Esophagus squamous epithelium (tissue), 5 donors: ENCODE data around the gene PLEKHG3. TPM values are rescaled to one million over a fixed set of nuclear protein-coding genes. Genes with fewer than 3 reads are reported as not detected.

Experiments
- DNase-seq: peaks from one replicate; lab custom pipeline; 2025; lab: John Stamatoyannopoulos, UW
- H3K27ac ChIP-seq, 4 donors: fragments of 200-600 bp; sonication (generic); one replicate each; pipeline ENCODE4 v1.5.1; 2016 to 2019; ENCODE audit warnings: mild to moderate bottlenecking in 1 of 4
- H3K27me3 ChIP-seq, 4 donors: fragments of 200-600 bp; sonication (generic); 1 replicate in 3 of 4; 2 replicates in 1 of 4; pipeline versions ENCODE4 v1.5.1 to v1.6.0; 2017 to 2021; ENCODE audit warnings: antibody characterized with exemption in 1 of 4
- H3K36me3 ChIP-seq, 3 donors: fragments of 200-600 bp; sonication (generic); one replicate each; pipeline ENCODE4 v1.5.1; 2016 to 2019
- H3K4me1 ChIP-seq, 3 donors: fragments of 200-600 bp; sonication (generic); one replicate each; pipeline ENCODE4 v1.5.1; 2017 to 2019
- H3K4me3 ChIP-seq, 4 donors: fragments of 200-600 bp; sonication (generic); 1 replicate in 3 of 4; 2 replicates in 1 of 4; pipeline ENCODE4 v1.5.1; 2016 to 2019; ENCODE audit warnings: mild to moderate bottlenecking in 2 of 4, moderate library complexity in 1 of 4
- H3K9me3 ChIP-seq, 3 donors: fragments of 200-600 bp; sonication (generic); one replicate each; pipeline ENCODE4 v1.5.1; 2016 to 2019
- CTCF ChIP-seq, 6 experiments: fragments of 450-650 bp in 4 of 6; fragments of 200-600 bp in 2 of 6; sonication (generic) in 2 of 6; IDR thresholded peaks; one replicate each; pipeline ENCODE4 v1.5.1; 2016 to 2019; ENCODE audit warnings: antibody characterized with exemption in 6 of 6, mild to moderate bottlenecking in 4 of 6, moderate library complexity in 4 of 6
- POLR2A ChIP-seq, 4 donors: fragments of 450-650 bp; IDR thresholded peaks; one replicate each; pipeline ENCODE4 v1.6.1; 2017; ENCODE audit warnings: antibody characterized with exemption in 4 of 4, mild to moderate bottlenecking in 4 of 4, moderate library complexity in 3 of 4
- WGBS, 2 donors: methylation state at CpG; one replicate each; pipeline ENCODE4 v1.1.5; 2018; 5-methylcytosine and 5-hydroxymethylcytosine counted together
- intact Hi-C: fragments of 100-400 bp; cut with DNase I; formaldehyde crosslinking; loops from one replicate; pipeline ENCODE4 v1.15.0; 2022
- total RNA-seq, 4 donors: library from RNA; depleted of rRNA; stranded (reverse); fragments of >200 nt; gene quantifications; one replicate each; pipeline ENCODE4 v1.1.0, GENCODE V29; 2016
- donor health status: DM: yes; HTN: yes; CAD: no.

The PLEKHG3 gene
- total RNA-seq, 4 donors from 2014 or later: 44.6 to 87.8 (median 60.8) TPM

GRCh38 chr14:64770751-64771150 lies 66.5 kb downstream of the PLEKHG3 start:
- WGBS, 2 donors: 92 to 93% methylated on average over 15 of the region's 18 CpGs
- DNase-seq: no peak
- H3K4me3 ChIP-seq: no peak overlapping the region
- TF ChIP-seq CTCF (IDR thresholded peaks at IDR 0.05) (no peak), POLR2A (IDR thresholded peaks at IDR 0.05) (no peak)
- H3K27me3 ChIP-seq: no peaks in the 10 kb centered on the region
- intact Hi-C loops: no loop called here
- no peaks in the 10 kb centered on the region for H3K9me3 ChIP-seq
- no peaks in the 10 kb centered on the region for H3K36me3 ChIP-seq
- peaks cover 0 to 8% (median 0%) of the 10 kb centered on the region in 3 donors for H3K4me1 ChIP-seq
- no peak overlapping the region for H3K27ac ChIP-seq

- no peak for DNase-seq
- intact Hi-C loops: no loop called here
- Histone ChIP-seq H3K9me3 (no peaks in the 10 kb centered on the region), H3K27me3 (no peaks in the 10 kb centered on the region), H3K4me3 (no peak overlapping the region), H3K36me3 (no peaks in the 10 kb centered on the region), H3K4me1 (peaks cover 0 to 7% (median 0%) of the 10 kb centered on the region in 3 donors), H3K27ac (no peak overlapping the region)
- TF ChIP-seq POLR2A (IDR thresholded peaks at IDR 0.05) (no peak), CTCF (IDR thresholded peaks at IDR 0.05) (no peak)
- 28 to 74% methylated on average over 2 of the region's 2 CpGs for WGBS, 2 donors
Observed at GRCh38 chr14:64771161-64771560, 66.9 kb downstream of the PLEKHG3 start.

- H3K27ac ChIP-seq: no peak overlapping the region
- no peaks in the 10 kb centered on the region for H3K27me3 ChIP-seq
- H3K4me1 ChIP-seq: no peaks in the 10 kb centered on the region
- DNase-seq: no peak
- no peak overlapping the region for H3K4me3 ChIP-seq
- WGBS, 2 donors: 89 to 98% methylated on average over 6 to 32 of the region's 36 CpGs
- no peak for TF ChIP-seq CTCF (IDR thresholded peaks at IDR 0.05)
- no peak for TF ChIP-seq POLR2A (IDR thresholded peaks at IDR 0.05)
- H3K9me3 ChIP-seq: no peaks in the 10 kb centered on the region
- H3K36me3 ChIP-seq: no peaks in the 10 kb centered on the region
- intact Hi-C loops: no loop called here
Observed at GRCh38 chr14:64772397-64772950, 68.2 kb downstream of the PLEKHG3 start.

- Histone ChIP-seq H3K27me3 (no peaks in the 10 kb centered on the region), H3K9me3 (no peaks in the 10 kb centered on the region), H3K4me3 (no peak overlapping the region), H3K4me1 (no peaks in the 10 kb centered on the region), H3K27ac (no peak overlapping the region), H3K36me3 (no peaks in the 10 kb centered on the region)
- no peak for DNase-seq
- WGBS, 2 donors: 87 to 94% methylated on average over 14 to 16 of the region's 18 CpGs
- intact Hi-C loops: no loop called here
- TF ChIP-seq CTCF (IDR thresholded peaks at IDR 0.05): no peak
- TF ChIP-seq POLR2A (IDR thresholded peaks at IDR 0.05): no peak
Observed at GRCh38 chr14:64773046-64773445, 68.8 kb downstream of the PLEKHG3 start.

GRCh38 chr14:64773577-64773976 lies 69.4 kb downstream of the PLEKHG3 start:
- 86 to 100% methylated on average over 1 of the region's 3 CpGs for WGBS, 2 donors
- DNase-seq: no peak

More at GRCh38 chr14:64773577-64773976, 69.4 kb downstream of the PLEKHG3 start:
- no peak overlapping the region for H3K27ac ChIP-seq
- H3K36me3 ChIP-seq: no peaks in the 10 kb centered on the region
- TF ChIP-seq POLR2A (IDR thresholded peaks at IDR 0.05) (no peak), CTCF (IDR thresholded peaks at IDR 0.05) (no peak)
- intact Hi-C loops: no loop called here
- no peaks in the 10 kb centered on the region for H3K27me3 ChIP-seq
- H3K4me3 ChIP-seq: no peak overlapping the region
- no peaks in the 10 kb centered on the region for H3K4me1 ChIP-seq
- no peaks in the 10 kb centered on the region for H3K9me3 ChIP-seq
